Uterus (tissue), 2 donors: ENCODE results near the gene TTLL8.

Experiments
- POLR2A ChIP-seq, 2 donors: fragments of 450-650 bp; IDR thresholded peaks; one replicate each; pipeline ENCODE4 v1.6.1; 2016; ENCODE audit warnings: antibody characterized with exemption in 2 of 2, mild to moderate bottlenecking in 1 of 2, moderate library complexity in 1 of 2
- TF ChIP-seq, protein P1 (sequence below), 4 experiments: fragments of 200-600 bp in 2 of 4; fragments of 450-650 bp in 2 of 4; sonication (generic) in 2 of 4; IDR thresholded peaks; one replicate each; pipeline ENCODE4 v1.5.1; 2016 to 2019; ENCODE audit warnings: antibody characterized with exemption in 4 of 4, mild to moderate bottlenecking in 2 of 4, moderate library complexity in 1 of 4

DNA sequence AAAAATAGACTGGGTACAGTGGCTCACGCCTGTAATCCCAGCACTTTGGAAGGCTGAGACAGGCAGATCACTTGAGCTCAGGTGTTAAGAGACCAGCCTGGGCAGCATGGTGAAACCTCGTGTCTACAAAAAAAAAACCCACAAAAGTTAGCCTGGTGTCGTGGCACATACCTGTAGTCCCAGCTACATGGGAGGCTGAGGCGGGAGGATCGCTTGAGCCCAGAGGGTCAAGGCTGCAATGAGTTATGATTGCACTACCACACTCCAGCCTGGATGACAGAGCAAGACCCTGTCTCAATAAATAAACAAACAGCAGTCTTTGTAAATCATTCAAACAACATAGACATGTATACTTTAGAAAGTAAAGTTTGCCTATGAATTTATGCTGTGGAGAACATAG is 34.2 kb upstream of the TTLL8 start:
- no peak for TF ChIP-seq POLR2A (IDR thresholded peaks at IDR 0.05)
- TF ChIP-seq, protein P1, sequence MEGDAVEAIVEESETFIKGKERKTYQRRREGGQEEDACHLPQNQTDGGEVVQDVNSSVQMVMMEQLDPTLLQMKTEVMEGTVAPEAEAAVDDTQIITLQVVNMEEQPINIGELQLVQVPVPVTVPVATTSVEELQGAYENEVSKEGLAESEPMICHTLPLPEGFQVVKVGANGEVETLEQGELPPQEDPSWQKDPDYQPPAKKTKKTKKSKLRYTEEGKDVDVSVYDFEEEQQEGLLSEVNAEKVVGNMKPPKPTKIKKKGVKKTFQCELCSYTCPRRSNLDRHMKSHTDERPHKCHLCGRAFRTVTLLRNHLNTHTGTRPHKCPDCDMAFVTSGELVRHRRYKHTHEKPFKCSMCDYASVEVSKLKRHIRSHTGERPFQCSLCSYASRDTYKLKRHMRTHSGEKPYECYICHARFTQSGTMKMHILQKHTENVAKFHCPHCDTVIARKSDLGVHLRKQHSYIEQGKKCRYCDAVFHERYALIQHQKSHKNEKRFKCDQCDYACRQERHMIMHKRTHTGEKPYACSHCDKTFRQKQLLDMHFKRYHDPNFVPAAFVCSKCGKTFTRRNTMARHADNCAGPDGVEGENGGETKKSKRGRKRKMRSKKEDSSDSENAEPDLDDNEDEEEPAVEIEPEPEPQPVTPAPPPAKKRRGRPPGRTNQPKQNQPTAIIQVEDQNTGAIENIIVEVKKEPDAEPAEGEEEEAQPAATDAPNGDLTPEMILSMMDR (IDR thresholded peaks at IDR 0.05), result no peak
